HG03354 (cell line): Measurements from ENCODE around the gene USE1.
"Not testable (repeated sequence)": the region's sequence is repeated elsewhere in the genome, so short reads cannot be mapped to it uniquely, and the experiment has no call there.

Experiments
- ATAC-seq: cut with Tn5 transposase; IDR thresholded peaks from one replicate; pipeline ENCODE4 v1.9.1; 2021; ENCODE audit warnings: mild to moderate bottlenecking; ENCODE audit not compliant: unreplicated experiment, poor library complexity, severe bottlenecking

Gene USE1, protein sequence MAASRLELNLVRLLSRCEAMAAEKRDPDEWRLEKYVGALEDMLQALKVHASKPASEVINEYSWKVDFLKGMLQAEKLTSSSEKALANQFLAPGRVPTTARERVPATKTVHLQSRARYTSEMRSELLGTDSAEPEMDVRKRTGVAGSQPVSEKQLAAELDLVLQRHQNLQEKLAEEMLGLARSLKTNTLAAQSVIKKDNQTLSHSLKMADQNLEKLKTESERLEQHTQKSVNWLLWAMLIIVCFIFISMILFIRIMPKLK

DNA sequence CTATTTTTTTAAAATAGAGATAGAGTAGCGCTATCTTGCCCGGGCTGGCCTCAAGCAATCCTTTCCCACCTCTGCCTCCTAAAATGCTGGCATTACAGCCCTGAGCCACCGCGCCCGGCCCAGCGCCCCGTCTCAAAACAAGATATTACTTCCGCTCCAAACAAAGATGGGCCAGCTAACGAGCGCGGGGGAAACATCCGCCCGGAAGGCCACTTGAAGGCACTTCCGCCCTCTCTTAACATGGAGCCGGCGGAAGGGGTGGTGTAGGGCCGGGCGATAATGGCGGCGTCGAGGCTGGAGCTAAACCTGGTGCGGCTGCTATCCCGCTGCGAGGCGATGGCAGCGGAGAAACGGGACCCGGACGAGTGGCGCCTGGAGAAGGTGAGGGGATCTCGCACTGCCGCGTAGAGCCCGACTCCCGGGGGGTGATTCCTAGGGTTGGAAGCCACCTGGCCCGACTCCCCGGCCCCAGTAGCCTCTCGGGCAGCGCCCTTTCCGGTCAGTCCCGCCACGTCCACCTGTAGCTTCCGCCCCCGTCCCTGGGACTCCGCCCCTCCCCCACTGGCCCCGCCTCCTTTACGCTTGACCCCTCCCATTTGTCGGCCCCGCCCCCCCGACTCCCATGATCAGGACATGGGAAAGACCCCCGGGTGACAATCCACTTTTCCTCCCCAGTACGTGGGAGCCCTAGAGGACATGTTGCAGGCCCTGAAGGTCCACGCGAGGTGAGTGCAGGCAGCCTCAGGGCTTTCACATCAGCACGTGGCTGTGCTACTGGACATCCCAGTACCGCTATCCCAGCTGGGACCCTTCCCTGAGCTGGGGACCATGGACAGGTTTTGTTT lies at the start of gene USE1:
TSS of gene USE1 (plus strand) at position 231 of the 845 bp plus-strand sequence. CDS start at position 280, 49 bp downstream.
- peak; percentile 90 for ATAC-seq

DNA sequence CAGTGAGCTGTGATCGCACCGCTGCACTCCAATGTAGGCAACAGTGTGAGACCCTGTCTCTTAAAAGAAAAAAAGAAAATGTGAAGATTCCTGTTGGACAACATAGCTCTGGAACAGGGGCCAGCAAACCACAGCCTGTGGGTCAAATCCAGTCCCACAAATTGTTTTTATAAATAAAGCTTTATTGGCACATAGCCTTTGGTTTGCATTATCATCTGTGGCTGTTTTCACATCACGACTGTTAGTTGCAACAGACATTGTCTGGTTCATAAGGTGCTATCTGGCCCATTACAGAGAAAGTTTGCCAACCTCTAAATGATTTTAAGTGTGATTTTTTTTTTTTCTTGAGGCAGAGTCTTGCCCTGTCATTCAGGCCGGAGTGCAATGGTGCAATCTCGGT lies 49.4 kb upstream of the USE1 start:
- no peak for ATAC-seq

DNA sequence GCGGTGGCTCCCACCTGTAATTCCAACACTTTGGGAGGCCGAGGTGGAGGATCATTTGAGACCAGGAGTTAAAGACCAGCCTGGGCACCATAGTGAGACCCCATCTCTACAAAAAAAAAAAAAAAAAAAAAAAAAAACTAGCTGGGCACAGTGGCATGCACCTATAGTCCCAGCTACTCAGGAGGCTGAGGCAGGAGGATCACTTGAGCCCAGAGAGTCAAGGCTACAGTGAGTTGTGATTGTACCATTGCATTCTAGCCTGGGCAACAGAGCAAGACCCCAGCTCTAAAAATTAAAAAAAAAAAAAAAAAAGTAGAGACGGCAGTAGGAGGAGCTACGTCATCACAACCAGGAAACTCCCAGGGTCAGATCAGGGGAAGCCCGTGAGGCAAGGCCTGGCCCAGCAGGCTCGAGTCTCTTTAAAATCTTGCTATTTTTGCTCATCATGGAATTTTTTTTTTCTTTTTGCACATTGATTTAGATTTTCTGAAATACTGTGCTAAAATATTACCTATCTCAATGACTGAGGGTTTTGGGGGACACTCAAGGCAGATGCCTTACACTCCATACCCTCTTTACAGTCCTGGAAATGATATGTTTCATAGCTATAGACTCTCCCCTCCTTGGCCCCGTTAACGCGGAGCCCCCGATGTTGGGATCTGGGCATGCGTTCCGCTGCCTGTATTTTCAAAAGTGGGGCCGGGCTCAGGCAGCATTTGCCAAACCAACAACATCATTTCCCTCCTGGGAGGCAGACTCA lies 44.4 kb upstream of the USE1 start:
- ATAC-seq, result no peak

DNA sequence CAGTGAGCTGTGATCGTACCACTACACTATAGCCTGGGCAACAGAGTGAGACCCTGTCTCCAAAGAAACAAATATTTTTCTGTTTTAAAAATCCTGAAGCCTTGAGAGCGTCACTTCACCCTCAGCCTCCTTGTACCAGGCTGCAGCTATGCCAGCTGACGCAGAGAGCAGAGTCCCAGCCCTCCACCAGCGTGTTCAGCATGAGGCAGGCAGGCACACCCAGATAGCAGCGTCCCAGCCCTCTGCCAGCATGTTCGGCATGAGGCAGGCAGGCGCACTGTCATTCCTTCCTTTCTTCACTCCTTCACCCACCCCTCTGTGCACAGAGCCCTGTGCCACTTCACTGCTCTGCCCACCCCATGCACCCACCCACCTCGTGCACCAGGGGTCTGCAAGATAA lies 43.3 kb upstream of the USE1 start:
- no peak for ATAC-seq

DNA sequence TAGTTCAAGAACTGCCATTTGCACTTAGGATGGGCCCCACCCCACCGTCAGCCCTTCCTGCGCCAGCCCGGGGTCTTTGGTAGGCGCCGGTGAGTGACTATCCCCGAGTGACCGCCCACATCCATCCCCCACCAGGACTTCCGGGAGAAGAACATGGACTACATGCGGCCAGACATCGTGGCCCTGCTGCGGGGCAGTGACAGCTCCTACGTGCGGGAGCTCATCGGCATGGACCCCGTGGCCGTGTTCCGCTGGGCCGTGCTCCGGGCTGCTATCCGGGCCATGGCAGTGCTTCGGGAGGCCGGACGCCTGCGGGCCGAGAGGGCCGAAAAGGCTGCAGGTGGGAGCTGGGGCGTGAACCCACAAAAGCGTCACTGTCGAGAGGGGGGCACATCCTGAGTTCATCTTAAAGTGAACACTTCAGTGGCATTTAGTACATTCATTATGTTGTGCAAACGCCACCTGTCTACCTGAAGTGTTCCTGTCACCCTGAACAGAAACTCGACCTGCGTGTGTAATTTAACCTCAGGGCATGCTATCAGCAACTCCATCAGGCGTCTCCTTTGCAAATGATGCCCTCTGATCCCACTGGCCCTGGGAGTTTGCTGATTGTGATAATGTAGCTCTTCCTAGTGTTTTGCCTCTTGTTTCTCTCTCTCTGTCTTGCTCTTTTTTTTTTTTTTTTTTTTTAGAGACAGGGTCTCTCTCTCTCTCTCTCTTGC lies 42.4 kb upstream of the USE1 start:
- ATAC-seq, result no peak

DNA sequence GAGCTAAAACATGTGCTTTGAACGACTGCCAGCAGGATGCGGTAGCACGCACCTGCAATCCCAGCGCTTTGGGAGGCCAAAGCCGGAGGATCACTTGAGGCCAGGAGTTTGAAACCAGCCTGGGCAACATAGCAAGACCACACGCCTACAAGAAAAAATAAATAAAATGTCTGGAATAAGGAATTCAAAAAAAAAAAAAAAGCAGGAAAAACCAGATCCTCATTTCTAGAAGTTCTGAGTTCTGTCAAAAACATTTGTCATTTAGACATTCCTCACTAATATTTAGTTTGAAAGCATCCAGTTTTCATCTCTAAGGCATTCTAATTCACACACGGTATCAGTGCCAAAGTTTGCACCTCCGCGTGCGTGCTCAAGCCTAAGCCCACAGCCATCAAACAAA lies 36.9 kb upstream of the USE1 start:
- ATAC-seq, result no peak

DNA sequence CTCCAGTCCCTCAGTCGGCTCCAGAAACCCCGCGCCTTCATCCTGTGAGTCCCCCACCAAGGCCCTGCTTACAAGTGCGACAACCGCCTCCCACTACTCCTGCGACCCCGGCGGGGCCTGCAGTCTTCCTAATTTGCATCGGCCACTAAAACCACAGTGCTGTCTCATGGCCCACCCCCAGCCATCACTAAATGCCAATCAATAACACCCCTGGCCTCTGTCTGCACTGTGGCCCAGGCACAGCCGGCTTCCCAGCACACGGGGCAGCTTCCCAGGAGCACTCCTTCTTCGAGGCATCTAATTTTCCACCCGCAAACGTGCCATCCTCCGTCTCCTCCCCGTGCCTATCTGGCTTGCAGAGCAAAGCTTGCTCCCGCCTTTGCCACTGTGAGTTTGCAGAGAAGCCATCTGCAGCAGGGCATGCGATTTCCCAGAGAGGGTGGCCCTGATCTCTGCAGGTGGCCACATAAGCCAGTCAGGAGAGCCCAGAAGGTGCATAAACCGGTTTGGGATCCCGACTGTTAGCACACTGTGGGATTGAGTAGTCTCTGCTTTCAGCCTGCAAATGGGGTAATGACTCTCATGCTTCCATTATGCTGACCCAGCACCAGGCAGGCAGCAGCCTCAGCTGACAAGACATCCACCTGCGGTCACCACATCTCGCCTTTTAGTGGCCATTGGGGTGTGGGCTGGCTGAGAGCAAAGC lies 34.0 kb upstream of the USE1 start:
- ATAC-seq, result no peak

DNA sequence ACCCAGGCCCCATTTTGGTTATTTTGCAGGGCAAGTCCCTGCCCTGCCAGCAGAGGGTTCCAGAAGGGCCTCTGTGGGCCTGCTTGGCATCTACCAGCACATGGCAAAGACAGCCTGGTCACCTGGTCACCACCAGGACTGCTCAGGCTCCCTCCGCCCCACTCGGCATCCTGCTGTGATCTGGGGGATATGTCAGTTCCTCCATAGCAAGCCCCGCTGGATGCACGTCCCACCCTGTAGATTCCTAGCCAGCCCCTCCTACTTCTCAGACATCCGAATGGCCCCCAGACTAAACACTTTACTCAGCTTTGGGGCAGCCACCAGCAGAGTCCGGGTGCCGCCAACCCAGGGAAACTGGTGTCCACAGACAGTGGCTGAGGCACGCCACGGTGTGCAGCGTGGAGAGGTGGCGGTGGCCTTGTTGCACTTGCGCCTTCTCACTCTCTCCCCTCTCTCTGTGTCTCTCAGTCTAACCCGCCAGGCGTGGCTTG lies 31.8 kb upstream of the USE1 start:
- no peak for ATAC-seq

DNA sequence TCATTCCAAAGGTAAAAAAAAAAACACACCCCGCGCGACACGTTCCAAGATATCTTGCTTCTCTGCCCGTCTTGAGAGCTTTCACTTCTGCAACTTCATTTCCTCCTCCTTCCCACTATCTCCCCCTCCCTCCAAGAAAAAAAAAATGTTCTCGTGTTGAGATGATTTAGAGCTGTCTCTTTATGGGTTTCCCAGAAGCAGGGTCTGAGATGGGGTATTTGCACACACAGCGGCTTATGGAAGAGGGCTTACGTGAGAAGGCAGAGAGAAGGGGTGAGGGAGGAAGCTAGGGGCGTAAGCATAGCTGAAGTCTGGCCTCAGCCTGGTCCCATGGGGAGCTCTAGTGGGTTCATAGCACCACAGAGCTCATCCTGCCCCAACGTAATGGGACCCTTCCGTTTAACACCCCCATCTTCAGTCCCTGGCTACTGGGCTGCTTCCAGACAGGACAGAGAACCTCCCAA lies 31.3 kb upstream of the USE1 start:
- no peak for ATAC-seq

DNA sequence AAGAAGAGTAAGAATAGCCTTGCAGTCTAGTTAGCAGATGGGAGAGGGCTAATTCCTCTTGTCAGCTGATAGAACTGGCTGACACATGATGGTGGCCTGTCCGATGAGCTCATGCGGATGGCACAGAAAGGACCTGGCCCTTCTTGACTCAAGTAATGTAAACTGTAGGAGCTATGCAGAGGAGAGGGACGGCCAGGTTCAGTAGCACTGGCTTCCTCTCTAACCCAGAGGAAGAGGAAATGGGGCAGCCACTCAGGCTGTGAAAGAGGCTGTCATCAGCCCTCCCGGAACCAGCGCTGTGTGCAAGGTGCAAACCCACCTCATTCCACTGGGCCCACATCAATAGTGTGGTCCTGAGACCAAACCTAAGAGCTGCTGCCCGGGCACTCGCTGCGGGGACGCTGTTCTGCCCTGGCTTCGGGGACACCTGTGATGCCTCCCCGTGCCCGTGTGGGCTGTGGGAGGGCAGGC lies 30.8 kb upstream of the USE1 start:
- ATAC-seq, result no peak

DNA sequence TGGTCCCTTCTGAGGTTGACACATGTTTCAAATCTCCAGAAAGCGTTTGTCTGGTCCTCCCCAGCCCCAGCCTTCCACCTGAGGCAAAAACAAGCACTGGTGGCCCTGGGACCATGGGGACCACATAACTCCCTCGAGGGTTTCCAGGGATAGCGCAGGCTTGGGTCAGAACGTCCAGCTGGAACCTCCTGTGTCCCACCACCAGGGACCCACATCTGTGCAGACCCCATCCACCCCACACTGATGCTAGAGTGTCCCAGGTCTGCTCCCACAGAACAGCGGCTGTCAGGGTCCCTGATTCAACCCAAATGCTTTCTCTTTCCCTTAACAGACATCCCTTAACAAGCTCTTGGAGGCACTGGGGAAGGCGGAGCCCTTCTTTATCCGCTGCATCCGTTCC lies 29.6 kb upstream of the USE1 start:
- ATAC-seq, result no peak

DNA sequence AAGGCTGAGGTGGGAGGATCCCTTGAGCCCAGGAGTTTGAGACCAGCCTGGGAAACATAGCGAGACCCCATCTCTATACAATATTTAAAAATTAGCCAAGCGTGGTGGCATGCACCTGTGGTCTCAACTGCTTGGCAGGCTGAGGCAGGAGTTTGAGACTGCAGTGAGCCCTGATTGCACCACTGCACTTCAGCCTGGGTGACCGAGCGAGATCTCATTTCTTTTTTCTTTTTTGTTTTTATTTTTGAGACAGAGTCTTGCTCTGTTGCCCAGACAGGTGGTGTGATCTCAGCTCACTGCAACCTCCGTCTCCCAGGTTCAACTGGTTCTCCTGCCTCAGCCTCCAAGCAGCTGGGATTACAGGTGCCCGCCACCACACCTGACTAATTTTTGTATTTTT lies 23.4 kb upstream of the USE1 start:
- not testable (repeated sequence) for ATAC-seq

DNA sequence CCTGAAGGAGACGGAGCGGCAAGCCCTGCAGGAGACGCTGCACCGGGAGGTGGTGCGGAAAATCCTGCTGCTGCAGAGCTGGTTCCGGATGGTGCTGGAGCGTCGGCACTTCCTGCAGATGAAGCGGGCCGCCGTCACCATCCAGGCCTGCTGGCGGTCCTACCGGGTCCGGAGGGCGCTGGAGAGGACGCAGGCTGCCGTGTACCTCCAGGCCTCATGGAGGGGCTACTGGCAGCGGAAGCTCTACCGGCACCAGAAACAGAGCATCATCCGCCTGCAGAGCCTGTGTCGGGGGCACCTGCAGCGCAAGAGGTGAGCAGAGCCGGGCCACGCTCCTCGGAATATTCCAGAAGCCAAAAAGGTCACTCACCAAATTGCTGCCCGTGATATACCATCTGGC lies 22.4 kb upstream of the USE1 start:
- ATAC-seq, result no peak

DNA sequence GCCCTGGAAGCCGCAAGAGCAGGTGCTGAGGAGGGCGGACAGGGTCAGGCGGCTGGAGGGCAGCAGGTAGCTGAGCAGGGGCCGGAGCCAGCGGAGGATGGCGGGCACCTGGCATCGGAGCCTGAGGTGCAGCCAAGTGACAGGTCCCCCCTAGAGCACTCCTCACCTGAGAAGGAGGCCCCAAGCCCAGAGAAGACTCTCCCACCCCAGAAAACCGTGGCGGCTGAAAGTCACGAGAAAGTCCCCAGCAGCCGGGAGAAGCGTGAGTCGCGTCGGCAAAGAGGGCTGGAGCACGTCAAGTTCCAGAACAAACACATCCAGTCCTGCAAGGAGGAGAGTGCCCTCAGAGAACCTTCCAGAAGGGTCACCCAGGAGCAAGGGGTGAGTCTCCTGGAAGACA lies 20.5 kb upstream of the USE1 start:
- ATAC-seq, result no peak

DNA sequence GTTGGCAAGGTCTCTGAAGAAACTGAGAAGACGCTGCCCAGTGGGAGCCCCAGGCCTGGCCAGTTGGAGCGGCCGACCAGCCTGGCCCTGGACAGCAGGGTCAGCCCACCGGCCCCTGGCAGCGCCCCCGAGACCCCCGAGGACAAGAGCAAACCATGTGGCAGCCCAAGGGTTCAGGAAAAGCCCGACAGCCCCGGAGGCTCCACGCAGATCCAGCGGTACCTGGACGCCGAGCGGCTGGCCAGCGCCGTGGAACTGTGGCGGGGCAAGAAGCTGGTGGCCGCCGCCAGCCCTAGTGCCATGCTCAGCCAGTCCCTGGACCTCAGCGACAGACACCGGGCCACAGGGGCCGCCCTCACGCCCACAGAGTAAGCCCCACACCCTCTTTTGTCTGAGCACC lies 20.1 kb upstream of the USE1 start:
- ATAC-seq, result no peak

DNA sequence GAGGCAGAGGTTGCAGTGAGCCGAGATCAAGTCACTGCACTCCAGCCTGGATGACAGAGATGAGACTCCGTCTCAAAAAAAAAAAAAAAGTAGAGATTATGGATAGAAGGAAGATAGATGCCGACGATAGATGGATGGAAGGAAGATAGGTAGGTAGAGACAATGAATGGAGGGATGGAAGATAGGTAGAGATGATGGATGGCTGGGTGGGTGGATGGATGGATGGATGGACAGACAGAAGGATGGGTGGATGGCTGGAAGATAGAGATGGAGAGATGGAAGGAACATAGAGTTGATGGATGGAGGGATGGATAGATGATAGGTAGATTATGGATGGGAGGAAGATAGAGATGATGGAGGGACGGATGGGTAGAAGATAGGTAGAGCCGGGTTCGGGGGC lies 18.5 kb upstream of the USE1 start:
- ATAC-seq, result no peak

DNA sequence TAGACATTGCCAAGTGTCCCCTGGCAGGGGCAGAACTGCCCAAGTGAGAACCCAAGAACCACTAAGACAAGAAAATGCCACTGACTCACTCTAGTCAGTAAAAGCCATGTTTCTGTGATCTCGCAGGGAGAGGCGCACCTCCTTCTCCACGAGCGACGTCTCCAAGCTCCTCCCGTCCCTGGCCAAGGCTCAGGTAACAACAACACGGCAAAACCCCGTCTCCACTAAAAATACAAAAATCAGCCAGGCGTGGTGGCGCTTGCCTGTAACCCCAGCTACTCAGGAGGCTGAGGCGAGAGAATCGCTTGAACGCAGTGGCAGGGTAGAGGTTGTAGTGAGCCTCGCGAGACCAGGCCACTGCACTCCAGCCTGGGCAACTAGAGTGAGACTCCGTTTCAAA lies 17.5 kb upstream of the USE1 start:
- ATAC-seq, result no peak

DNA sequence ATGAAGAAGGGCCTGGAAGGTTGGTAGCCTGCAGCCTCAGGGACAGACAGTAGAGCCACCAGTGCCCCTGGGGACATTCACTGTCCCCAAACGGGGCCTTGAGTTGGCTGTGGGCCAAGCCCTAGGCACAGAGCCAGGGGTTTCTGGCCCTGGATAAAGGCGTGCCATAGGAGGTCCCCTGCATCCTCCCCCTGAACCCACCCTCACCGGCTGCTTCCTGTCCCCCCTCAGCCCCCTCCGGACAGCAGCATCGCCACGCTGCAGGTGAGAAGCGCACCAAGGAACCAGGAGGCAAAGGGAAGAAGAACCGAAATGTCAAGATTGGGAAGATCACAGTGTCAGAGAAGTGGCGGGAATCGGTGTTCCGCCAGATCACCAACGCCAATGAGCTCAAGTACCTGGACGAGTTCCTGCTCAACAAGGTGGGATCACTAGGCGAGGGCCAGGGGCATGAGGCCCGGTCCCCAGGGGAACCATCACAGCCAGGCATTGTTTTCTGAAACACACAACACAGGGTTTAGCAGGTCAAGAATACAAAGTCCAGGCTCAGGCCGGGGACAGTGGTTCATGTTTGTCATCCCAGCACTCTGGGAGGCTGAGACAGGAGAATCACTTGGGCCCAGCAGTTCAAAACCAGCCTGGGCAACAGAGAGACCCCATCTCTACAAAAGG lies 14.6 kb upstream of the USE1 start:
- ATAC-seq, result no peak

DNA sequence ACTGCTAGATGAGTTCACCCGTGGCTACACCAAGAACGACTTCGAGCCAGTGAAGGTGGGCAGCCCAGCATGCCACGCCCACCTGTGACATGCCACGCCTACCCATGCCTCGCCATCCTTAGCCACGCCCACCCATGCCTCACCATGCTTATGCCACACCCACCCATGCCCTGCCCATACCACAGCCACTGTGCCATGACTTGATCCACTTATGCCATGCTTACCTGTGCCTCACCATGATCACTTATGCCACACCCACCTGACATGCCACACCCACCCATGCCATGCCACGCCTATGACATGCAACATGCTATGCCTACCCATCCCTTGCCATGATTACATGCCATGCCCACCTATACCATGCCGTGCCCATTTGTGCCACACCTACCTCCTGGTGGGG lies 12.9 kb upstream of the USE1 start:
- no peak for ATAC-seq
